GM12873 (cell line): Measurements from ENCODE around the gene DUSP19.

Experiments used
- CTCF ChIP-seq: IDR thresholded peaks from 2 replicates; pipeline ENCODE4 v1.5.1; 2012; ENCODE audit warnings: low read depth, mild to moderate bottlenecking, moderate library complexity, low read length, control low read depth; ENCODE audit not compliant: insufficient read depth; ENCODE audit errors: missing control alignments

DUSP19 gene

GRCh38 chr2:183078464-183079138 is at the start of gene DUSP19:
Gene DUSP19 (plus strand): TSS chr2:183078747. CDS start chr2:183078934, 187 bp downstream.
- no peak for TF ChIP-seq CTCF

GRCh38 chr2:183029219-183029618 is 49.3 kb upstream of the DUSP19 start:
- TF ChIP-seq CTCF: no peak

- no peak for TF ChIP-seq CTCF
These were observed 46.4 kb upstream of the DUSP19 start for GRCh38 chr2:183031911-183032794.

- no peak for TF ChIP-seq CTCF
These were observed 44.6 kb upstream of the DUSP19 start for GRCh38 chr2:183033951-183034350.

GRCh38 chr2:183034806-183035205 is 43.7 kb upstream of the DUSP19 start:
- no peak for TF ChIP-seq CTCF

GRCh38 chr2:183035298-183035953 is 43.1 kb upstream of the DUSP19 start:
- TF ChIP-seq CTCF: no peak
